Measurements from ENCODE around the gene GLI2.

Gene GLI2

DNA sequence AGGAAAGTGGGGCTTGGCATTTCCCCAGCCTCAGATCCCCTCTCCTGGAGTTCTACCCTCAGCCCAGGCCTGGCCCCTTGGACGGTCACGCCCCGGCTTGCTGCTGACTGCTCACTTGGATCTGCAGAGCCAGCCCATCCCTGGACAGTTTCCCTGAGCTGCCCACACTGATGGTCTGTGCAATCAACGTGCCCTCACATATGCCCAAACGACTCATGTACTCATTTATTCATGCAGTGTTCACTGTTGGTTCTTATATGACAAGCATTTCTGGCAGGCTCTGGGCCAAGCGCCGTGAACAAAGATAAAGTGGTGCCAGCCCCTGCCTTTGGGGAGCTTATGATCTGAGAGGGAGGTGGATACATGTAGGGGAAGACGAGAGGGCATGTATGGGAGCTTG, 20.3 kb upstream of the GLI2 start:
- no peak for DNase-seq

DNA sequence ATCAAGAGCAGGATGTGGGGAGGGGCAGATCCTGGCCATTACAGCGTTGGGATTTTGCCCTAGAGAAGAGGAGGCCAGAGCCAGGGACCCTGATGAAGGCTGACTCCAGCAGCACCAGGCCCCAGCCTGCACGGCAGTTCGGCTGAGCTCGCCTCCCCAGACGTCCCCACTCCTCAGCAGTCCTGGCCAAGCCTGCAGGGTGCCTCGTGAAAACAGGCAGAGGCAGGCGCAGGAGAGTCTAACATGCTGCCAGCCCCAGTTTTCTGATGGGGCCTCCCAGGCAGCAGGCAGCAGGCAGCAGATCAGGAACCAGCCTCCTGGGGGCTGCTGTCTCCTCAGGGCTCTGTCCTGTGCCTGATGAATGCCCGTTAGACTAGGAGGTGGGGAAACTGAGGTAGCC, 19.7 kb upstream of the GLI2 start:
- DNase-seq: no peak

DNA sequence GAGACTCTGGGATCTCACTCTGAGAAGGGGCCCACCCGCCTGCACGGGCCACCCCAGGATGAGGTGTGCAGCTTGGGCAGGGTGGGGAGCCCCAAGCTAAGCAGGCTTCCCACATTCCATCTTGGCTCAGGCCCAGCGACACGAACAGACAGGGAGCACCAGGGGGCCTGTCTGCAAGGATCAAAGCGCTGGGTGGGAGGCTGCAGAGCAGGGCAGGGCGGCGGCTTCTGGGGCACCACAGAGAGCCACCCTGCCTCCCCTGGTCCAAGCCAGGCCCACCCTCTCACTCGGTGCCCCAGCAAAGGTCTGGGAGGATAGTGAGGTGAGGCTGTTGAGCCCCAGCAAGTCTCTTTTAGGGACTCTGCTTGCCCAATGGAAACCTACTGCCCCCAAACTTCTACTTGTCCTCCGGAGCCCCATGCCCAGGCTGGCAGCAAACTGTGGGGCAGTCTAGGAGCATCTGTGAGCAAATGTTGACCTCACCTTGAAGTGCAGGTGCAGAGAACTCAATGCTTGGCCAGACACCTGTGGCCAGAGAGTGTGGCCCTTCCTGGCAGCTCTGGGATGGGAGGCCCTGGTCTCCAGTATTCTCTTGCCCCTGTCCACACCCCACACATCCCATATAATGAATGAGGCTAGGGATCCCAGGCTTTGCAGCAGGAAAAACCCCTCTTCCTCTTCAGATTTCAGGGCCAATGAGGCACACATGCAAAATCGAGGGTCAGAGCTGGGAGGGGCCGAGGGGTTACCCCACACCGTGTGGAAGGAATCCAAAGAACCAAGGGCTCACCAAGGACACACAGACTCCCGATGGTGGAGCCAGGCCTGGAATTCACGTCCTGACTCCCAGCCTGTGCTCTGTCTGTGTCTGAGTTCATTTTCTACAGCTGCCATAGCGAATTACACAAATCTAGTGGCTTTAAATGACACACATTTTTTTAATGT, 18.8 kb upstream of the GLI2 start:
- DNase-seq: no peak

DNA sequence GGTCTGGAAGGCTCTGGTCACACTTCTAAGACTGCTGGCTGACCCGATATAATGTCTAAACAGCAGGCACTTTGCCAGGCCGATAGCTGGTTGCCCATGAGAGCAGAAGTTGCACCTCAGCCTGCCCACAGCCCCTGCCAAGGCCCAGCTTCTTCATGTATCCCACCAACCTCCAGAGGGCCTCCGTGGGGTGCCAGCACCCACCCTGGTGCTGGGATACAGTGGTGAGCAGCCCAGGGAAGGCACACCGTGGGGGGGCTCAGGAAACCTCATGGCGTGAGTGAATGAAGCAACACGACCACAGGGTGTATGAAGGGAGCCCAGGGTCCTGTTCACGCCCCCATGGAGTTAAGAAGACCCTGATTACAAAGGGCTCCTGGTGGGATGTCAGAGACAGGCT, 16.2 kb upstream of the GLI2 start:
- no peak for DNase-seq

DNA sequence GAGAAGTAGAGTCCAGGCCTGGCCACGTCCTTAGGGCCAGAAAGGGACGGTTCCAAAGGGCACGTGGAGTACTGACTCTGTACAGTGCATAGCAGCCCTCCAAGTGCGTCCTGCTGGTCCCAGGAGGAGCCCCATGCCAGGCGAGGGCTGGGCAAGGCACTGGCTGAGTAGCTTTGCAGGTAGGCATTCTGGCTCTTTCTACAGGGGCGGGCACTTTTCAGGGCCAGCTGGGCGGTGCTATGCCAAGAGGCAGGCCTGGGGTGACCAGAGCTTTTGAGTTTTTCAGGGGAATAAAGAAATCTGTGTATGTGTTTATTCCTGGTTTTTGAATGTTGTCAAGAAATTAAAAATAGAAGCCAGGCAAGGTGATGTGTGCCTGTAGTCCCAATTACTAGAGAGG, 15.4 kb upstream of the GLI2 start:
- no peak for DNase-seq

DNA sequence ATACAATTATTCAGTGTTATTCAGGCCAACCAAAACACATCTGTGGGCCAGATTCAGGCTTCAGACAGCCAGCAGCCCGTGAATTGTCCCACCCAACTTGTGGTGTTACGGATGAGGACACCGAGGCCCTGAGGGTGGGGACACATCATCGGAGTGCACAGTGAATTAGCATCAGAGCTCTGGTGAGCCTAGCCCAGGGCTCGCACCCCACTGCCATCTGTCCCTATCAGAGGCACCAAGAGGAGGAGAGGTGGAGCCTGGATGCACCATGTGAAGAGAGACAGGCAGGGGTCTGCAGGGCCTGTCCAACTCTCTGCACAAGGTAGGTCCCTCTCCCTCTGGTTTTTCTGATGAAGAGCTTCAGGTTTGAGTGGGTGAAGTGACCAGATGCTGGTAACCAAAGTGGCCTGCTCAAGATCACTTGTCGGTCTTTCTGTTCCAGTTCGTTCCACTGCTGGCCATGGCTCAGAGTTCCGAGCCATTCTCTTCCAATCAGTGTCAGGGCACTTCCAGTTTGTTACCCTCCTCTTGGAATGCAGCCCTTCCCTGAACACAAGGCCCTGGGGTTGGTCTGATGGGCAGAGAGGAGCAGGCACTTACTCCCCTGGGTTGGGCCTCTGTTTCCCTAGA, 14.8 kb upstream of the GLI2 start:
- DNase-seq: no peak

DNA sequence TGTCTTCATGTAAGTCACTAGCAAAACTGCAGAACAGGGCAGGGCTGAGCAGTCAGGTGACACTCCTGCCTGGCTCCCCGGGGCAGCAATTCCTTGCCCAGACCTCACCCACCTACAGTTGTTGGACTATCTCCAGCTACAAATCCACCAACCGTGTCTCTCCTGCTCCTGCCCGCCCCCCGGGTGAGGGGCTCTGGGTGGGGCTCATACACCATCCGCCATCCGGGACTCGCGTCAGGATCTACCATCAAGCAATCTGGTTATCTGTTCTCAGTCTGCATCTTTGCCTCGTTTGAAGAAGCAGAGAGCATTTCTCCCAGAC, 13.5 kb upstream of the GLI2 start:
- DNase-seq: no peak

DNA sequence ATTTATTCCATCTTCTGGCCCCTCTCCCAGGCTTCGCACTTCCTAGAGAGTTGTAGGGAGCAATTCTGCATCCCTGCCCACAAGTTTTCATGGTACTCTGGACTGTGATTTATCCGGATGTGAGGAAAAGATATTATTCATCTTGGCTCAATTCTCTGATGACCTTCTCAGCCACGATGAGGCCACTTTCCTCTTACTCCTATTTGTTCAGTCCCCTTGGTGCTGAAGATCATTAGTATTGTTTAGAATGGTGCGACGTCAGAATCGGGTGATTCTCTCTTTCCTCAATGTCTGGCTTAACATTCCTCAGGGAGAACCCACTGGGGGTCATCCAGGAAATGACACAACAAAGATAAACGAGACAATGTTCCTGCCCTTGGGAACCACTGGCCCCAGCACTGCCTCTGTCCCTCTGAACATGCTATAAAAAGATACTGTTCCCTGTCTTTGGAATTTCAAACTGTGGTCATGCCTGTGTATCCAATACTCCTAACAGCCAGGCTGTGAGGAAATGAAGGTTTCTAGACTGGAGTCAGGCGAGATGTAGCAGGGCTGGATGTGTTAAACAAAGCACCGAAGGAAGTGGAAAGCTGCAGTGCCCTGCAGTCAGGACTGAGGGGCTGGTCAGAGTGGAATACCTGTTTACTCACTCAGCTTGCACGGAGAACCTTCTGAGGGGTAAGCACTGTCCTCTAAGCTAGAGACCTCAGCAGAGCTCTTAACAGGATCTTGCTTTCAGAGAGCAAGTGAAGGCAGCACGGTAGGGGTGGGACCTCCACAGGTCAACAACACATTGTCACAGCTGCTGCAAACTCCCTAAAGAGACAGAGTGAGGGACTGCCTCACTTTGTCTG, 12.9 kb upstream of the GLI2 start:
- DNase-seq: peak; percentile 84

DNA sequence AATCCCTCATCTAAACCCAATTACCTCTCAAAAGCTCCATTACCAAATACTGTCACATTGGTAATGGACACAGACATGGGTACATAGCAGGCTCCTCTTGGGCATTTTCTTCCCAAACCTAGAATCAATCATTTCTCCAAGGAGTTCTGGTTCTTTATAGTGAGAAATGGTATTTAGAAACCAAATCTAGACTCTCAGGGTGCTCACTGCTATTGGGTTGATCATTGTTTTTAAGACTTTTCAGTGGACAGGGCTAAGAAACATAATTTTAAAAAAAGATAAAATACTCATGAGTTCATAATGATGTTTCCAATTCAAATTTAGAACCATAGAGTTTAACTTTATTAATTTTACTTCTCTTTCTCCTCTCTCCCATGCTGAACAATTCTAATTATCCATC, 9.4 kb upstream of the GLI2 start:
- no peak for DNase-seq

DNA sequence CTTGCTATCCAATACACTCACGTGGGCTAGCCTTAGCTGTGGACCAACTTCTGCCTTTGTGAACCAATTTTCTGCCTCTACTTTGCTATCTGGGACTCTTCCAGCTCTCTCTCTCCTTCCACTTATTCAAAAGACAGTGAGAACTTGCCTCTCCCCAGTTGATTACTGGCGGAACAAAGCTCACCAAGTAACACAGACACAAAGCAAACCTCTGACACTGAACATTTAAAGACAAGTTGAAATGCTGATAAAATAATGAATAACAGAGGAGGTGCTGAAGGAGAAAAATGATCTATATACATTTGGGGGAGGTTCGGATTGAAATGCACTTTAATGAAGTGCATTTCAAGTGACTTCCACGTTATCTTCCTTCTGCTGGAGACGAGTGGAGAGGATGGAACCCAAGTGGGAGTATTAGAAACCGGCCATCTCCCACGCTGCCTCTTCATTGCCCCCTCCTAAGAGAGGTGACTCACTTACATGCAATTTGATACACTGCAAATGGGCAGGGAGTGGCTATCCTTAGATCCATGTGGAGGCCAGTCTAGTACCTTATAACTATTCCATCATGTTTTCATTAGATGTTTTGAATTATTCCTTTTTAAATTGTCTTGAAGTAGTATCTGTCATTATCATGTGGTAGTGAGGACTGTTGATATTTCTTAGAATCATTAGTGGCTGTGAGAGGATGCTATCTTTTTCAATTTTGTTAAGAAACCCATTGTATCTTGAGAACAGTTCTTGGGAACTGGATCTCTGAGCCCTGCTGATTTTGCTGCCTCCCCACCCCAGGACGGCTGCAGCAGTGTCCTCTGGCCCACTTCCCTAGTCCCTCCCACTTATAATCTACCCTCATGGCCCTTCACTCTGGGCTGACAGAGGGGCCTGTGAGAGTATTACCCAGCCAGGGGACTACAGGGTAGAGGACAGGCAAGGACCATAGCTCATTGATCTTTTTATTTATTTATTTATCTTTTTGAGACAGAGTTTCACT, 6.0 kb upstream of the GLI2 start:
- peak; percentile 81 for DNase-seq

DNA sequence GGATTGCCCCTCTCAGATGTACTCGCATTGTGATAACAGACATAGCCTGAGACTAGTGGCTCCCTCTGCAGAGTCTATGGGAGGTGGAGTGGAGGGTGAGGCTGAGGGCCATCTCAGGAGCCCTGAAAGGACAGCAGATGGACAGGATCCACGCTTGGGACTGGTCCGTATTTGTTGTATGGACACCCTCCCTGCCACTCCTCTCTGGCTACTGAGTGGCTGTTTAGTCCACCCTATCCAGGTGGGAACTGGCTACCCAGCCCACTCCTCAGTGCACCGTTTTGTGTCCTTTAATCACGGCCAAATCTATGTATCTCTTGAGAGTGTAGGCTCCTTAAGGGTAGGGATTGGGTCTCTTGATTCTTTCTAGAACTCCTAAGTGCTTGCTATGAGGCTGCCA, 4.5 kb upstream of the GLI2 start:
- DNase-seq: no peak

DNA sequence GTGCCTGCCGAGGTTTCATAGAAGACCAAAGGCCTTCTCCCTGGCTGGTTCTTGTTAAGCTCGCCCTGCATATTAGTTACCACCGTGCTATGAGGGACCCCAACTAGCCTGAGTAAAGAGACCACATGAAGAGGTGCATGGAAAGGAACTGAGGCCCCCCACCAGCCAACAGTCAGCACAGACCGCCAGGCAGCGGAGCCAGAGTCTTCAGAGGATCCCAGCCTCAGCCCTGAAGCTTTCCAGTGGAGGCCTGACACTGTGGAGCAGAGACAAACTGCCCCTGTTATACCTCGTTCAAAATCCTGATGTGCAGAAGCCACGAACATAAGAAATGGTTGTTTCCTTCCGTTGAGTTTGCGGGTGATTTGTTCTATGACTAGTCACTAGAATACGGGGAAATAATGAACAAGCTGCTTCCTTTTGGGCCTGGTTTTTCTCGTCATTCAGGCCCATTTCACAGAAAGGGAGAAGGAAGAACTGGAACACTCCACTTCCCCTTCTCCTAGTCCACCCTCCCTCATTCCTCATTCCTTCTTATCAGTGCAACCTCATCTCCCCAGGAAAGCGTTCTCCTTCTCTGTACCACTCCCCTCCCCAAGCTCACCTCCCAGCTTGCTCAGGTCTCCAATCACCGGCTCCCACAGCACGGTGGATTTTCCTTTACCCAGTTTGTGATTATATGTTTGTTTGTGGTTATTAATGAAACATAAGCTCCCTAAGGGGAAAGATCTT, 3.0 kb upstream of the GLI2 start:
- DNase-seq: no peak

DNA sequence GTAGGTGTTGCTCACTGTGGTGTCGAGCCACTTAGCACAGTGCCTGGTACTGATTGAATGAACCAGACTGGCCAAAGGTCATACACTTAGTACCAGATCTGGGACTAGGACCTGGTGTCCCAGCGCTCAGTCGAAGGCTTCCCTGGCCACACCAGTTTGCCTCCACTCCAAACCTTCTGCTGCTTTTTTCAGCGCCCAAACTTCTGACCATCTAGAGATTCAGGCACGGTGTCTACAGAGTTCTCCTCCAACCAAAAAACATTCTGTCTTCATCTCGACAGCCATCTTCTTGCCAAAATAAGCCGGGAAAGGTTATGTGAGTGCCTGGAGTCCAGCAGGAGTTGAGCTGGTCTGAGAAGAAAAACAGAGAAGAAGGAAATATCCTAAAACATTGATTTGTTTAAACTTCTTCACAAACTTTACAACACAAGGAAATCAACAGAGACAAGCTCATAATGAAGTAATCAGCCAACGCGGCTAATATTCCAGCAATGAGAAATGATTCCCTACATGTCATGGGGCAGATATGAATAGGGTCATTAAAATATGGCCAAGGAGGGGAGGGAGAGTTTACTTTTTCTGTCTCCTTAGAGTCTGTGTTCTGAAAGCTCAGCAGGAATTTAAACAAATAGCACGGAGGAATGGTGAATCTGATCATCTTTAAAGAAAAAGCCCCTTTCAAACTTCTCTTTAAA, 2.3 kb upstream of the GLI2 start:
- no peak for DNase-seq

DNA sequence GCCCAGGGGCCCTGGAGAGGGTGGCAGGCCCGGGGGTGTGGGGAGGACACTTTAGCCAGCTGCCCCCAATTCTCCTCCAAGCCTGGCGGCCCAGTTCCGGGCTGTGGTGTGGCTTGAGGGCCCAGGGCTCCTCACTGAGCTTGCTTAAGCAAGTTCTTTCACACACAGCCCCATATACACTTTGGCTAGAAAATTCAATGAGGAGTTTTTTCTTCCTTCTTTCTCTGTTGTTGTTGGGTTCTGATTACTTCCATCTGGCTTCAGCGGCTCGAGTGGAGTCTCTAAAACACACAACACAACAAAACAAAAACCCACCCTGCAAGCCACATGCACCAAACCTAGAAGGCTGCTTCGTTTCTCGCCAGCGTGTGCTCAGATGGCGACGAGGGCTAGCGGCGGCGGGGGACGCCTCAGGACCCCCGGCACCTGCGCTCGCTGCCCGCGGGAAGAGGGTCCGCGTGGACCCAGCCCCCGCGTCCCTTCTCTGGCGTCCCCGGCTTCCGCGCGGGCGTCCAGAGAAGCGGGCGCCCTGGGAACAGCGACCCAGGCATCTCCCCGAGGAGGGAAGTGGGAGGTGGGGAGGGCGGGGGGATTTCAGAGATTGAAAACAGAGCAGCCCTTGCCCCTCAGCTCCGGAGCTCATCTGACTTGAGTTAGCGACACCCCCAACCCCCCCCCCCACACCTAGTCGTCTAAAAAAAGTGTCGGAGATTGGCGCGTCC, 577 bp upstream of the GLI2 start:
- no peak for DNase-seq

DNA sequence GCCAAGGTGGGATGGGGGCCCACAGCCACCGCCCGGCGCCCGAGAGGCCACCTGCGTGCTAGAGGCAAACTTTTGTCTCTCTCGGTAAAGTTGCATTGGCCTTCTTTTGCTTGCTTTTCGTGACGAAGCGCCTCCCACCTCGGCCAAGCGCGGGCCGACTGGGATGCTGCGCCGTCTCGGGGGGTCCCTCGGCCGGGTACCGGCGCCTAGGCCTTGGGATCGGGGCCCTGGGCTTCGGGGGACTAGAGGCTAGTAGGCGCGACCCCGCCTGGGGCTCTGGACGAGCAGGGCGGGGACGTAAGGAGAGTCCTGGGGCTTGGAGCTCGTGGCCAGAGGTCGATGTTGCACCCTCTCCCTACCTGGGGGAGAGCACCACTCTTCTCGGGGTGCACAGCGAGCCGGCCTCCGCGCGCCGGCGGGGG, 545 bp downstream of the GLI2 start:
- no peak for DNase-seq

DNA sequence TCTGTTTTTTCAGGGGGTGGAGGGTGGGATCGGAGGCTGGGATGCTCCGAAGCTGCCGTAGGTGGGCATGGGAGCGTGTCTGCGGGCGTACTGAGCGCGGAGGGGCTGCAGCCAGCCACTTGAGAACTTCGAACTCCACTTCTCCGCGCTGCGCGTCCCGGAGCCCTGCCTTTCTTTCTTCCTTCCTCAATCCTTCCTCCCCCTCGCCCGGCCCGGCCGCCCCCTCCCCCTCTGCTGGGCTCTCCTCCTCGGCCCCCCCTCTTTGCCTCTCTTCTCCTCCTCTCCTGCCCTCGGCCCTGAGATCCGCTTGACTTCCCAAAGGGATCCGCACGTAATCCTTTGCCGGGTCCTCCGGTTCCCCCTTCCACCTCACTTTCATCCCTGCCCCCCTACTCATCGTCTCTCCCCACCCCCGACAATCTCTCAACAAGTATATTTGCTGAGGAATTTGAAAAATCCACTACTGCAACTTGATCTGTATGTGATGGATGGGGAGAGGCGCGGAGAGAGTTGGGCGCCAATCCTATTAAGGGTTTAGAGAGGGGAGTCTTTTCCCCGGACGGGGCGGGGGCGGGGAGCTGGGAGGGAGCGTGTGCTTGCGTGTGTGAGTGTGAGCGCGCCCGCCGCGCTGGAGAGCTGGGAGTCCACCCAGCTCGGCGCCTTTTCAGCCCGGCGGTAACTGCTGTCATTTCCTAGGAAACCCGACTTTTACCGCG, 1.1 kb downstream of the GLI2 start:
- DNase-seq: peak; percentile 95

DNA sequence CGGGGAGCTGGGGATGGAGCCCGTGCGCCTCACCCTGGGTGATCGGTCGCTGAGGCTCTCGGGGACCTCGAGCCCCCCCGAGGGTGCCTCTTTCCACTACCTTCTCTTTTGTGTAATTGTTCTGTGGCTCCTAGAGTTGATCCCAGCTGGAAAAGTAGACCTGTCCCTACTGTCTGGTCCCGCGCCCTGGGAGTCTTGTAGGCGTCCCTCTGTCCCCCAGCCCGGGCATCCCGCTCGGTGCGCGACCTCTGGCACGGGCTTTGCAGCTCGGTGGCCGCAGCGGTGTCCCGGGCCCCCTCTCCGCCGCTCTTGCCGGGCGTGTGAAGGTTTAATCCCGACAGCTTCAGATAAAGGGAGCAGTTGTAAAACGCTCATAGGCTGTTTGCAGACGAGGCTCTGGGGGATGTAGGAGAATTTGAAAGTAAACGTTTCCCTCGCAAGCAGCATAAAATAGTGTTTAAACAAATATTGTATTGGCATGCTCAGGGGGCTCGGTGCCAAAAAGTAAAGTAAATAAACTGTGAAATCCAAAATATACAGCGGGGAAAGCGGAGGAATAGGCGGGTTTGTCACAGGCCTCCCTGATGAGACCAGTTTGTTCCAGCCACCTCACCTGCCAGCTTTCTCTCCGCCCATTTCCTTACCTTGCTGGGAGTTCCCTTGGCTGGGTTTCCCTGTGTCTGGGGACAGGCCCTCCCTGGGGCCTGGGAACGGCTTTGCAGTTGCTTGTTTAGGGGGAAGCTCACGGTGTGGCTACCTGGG, 1.9 kb downstream of the GLI2 start:
- DNase-seq: peak; percentile 39

DNA sequence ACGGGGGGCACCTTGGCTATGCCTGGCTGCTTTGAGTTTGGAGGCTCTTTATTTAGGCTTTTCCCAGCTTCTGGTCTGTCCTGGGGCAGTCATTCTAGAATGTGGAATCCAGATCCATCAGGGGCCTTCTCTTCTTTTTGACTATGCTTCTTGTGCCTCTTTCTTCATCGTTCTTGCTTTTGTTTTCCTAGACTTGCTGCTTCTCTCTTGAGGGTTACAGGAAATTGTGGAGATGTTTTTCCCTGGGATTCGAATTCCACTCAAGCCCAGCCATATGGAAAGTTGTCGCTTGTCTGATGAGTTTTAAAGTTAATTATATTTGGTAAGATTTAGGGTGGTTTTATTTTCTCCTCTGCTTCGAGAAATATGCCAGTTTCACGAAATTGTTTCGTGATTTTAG, 2.4 kb downstream of the GLI2 start:
- no peak for DNase-seq

Data from EL (cell line).